Measurements from ENCODE around the gene TNK1. TPM values are rescaled to one million over a fixed set of nuclear protein-coding genes. Genes with fewer than 3 reads are reported as not detected.

Gene TNK1
- total and polyA plus RNA-seq, 9 of the 15 experiments (the other 6 are each of a cell fraction or from before 2014, with no cell fraction given): 0.28 to 5.2 (median 2.1) TPM

GRCh38 chr17:7403977-7404736 is 23.3 kb downstream of the TNK1 start, which contains the start of gene TMEM256 (continued):
- TF ChIP-seq MGA (IDR thresholded peaks at IDR 0.05) (no peak), ZNF583 (CRISPR knock-in tag; IDR thresholded peaks at IDR 0.05) (no peak), ZNF143 (CRISPR knock-in tag; IDR thresholded peaks at IDR 0.05) (no peak), HNRNPUL1 (IDR thresholded peaks at IDR 0.05; ENCODE audit: low read length) (no peak), ZNF140 (CRISPR knock-in tag; IDR thresholded peaks at IDR 0.05) (no peak), TSC22D4 (tag; IDR thresholded peaks at IDR 0.05) (no peak), SREBF2 (CRISPR knock-in tag; IDR thresholded peaks at IDR 0.05) (no peak), ZFP30 (CRISPR knock-in tag; IDR thresholded peaks at IDR 0.05; ENCODE audit: borderline replicate concordance) (no peak), FOXK1 (CRISPR knock-in tag; IDR thresholded peaks at IDR 0.05; ENCODE audit: borderline replicate concordance) (no peak), ATF2 (CRISPR knock-in tag; IDR thresholded peaks at IDR 0.05) (no peak), EWSR1 (IDR thresholded peaks at IDR 0.05; ENCODE audit: borderline replicate concordance, low read depth, partially characterized antibody) (no peak), IFI16 (CRISPR knock-in tag; IDR thresholded peaks at IDR 0.05) (no peak), RFX1 (IDR thresholded peaks at IDR 0.05) (no peak), HMGXB4 (CRISPR knock-in tag; IDR thresholded peaks at IDR 0.05) (no peak)
